Kidney (tissue), 14 donors: ENCODE data around the gene SEC14L5. TPM values are rescaled to one million over a fixed set of nuclear protein-coding genes. Genes with fewer than 3 reads are reported as not detected.
A peak's percentile ranks its signal among the peaks of the same experiment; 100 is the strongest.

Experiments
- DNase-seq, 5 donors: peaks; one replicate each; pipeline ENCODE4 v3.0.0-alpha.2; 2013 to 2020
- FAIRE-seq: peaks from 2 replicates; lab custom pipeline; 2012; peaks lifted over from hg19 to GRCh38; lab: Jason Lieb, UNC
- H3K27ac ChIP-seq, 2 donors: one replicate each; pipeline ENCODE4 v1.7.0; 2013; ENCODE audit warnings: low read depth in 2 of 2, low read length in 2 of 2, inconsistent platforms in 1 of 2
- H3K27me3 ChIP-seq: one replicate; pipeline ENCODE4 v1.7.1; 2013; ENCODE audit warnings: low read length, inconsistent platforms; ENCODE audit not compliant: control insufficient read depth, insufficient read depth
- H3K36me3 ChIP-seq, 3 donors: one replicate each; pipeline versions ENCODE4 v1.7.0 to v1.7.1; 2013; ENCODE audit warnings: low read length in 3 of 3, control low read depth in 1 of 3, inconsistent platforms in 1 of 3; ENCODE audit not compliant: insufficient read depth in 3 of 3, control insufficient read depth in 2 of 3
- H3K4me1 ChIP-seq, 3 donors: one replicate each; pipeline versions ENCODE4 v1.7.0 to v1.7.1; 2013; ENCODE audit warnings: low read length in 3 of 3, inconsistent platforms in 1 of 3, low read depth in 1 of 3; ENCODE audit not compliant: control insufficient read depth in 2 of 3, insufficient read depth in 2 of 3
- H3K4me3 ChIP-seq, 3 donors: one replicate each; pipeline versions ENCODE4 v1.7.0 to v1.8.1; 2013; ENCODE audit warnings: low read length in 3 of 3, control low read depth in 1 of 3, inconsistent platforms in 1 of 3
- H3K9ac ChIP-seq, 3 donors: one replicate each; pipeline versions ENCODE4 v1.7.0 to v1.7.1; 2013; ENCODE audit warnings: low read length in 3 of 3, control low read depth in 1 of 3, inconsistent platforms in 1 of 3
- H3K9me3 ChIP-seq, 3 donors: one replicate each; pipeline versions ENCODE4 v1.7.0 to v1.7.1; 2013; ENCODE audit warnings: low read length in 3 of 3, control low read depth in 1 of 3, inconsistent platforms in 1 of 3; ENCODE audit not compliant: control insufficient read depth in 2 of 3, insufficient read depth in 1 of 3
- CTCF ChIP-seq: IDR thresholded peaks from 3 replicates; pipeline ENCODE4 v1.5.1; 2012; ENCODE audit warnings: mild to moderate bottlenecking, moderate library complexity, borderline replicate concordance; ENCODE audit not compliant: insufficient read depth; ENCODE audit errors: extremely low read depth
- intact Hi-C: fragments of 100-400 bp; cut with DNase I; formaldehyde crosslinking; loops from one replicate; pipeline ENCODE4 v1.11.1; 2022
- polyA plus RNA-seq: library from polyadenylated mRNA; stranded (reverse); fragments of 350-450 nt; fragmentation: Illumina TruSeq; extraction: RNeasy Lipid Tissue Mini Kit (QIAGEN cat#74804); gene quantifications from one replicate; pipeline ENCODE4 v1.2.3, GENCODE V29; 2014; ENCODE audit warnings: low read depth, low replicate concordance; ENCODE audit not compliant: insufficient read depth
- total RNA-seq: library from RNA; stranded (reverse); fragmentation: NEBNext Ultra II Directional; extraction: Animal tissue kit (Norgen Biotek cat#: 25700); gene quantifications from one replicate; pipeline ENCODE4 v1.2.1, GENCODE V29; 2021
- donor health status: control.
- donor health status: control.
- donor health status: control.
- donor health status: control.
- donor health status: control.
- donor health status: DM: yes; HTN: yes; CAD: no.
- donor health status: Normal renal cell carcinoma (clear cell type).

SEC14L5 gene
- total and polyA plus RNA-seq, 2 donors from 2014 or later = 0.13 to 0.16 TPM

- H3K27me3 ChIP-seq = peaks cover 7% of the 10 kb centered on the region
- TF ChIP-seq CTCF = no peak
- FAIRE-seq = no peak
- no peaks in the 10 kb centered on the region for H3K9me3 ChIP-seq
- DNase-seq = peak in 4 of 5 donors; percentile 7 to 66 (median 38)
- H3K4me1 ChIP-seq = no peaks in the 10 kb centered on the region
- no peak overlapping the region for H3K9ac ChIP-seq
- H3K27ac ChIP-seq = no peak overlapping the region
- no peaks in the 10 kb centered on the region for H3K36me3 ChIP-seq
- intact Hi-C loops = no loop called here
- no peak overlapping the region for H3K4me3 ChIP-seq
Observed at GRCh38 chr16:4987580-4988374, 29.6 kb downstream of the SEC14L5 start.

- TF ChIP-seq CTCF = no peak
- Histone ChIP-seq H3K36me3 (no peaks in the 10 kb centered on the region), H3K9ac (no peak overlapping the region), H3K9me3 (no peaks in the 10 kb centered on the region), H3K4me1 (no peaks in the 10 kb centered on the region), H3K27me3 (peaks cover 7% of the 10 kb centered on the region), H3K27ac (no peak overlapping the region), H3K4me3 (no peak overlapping the region)
- DNase-seq (peak in 1 of 5 donors; percentile 26), FAIRE-seq (no peak)
- intact Hi-C loops = no loop called here
Observed at GRCh38 chr16:4988647-4989046, 30.5 kb downstream of the SEC14L5 start.

GRCh38 chr16:4989391-4990006 lies 31.4 kb downstream of the SEC14L5 start:
- Histone ChIP-seq H3K4me1 (no peaks in the 10 kb centered on the region), H3K36me3 (no peaks in the 10 kb centered on the region), H3K27me3 (peaks cover 7% of the 10 kb centered on the region), H3K9ac (no peak overlapping the region), H3K9me3 (no peaks in the 10 kb centered on the region), H3K27ac (no peak overlapping the region), H3K4me3 (no peak overlapping the region)
- intact Hi-C loops = no loop called here
- peak in 1 of 5 donors; percentile 10 for DNase-seq
- no peak for TF ChIP-seq CTCF
- no peak for FAIRE-seq
